Fibroblast of mammary gland (primary cell): ENCODE data around the gene CMBL.

ENCODE experiments used
- DNase-seq: peaks from one replicate; pipeline ENCODE4 v3.0.0-alpha.2; 2010; ENCODE audit warnings: low read depth
- H3K4me3 ChIP-seq: 2 replicates; pipeline ENCODE4 v1.5.1; 2011; ENCODE audit warnings: low read depth, mild to moderate bottlenecking, low read length, moderate library complexity; ENCODE audit not compliant: control insufficient read depth
- TF ChIP-seq, protein P1 (sequence below): conservative IDR thresholded peaks from 2 replicates; pipeline ENCODE4 v1.5.1; 2011; ENCODE audit warnings: low read depth, low read length, inconsistent platforms; ENCODE audit not compliant: control insufficient read depth, insufficient read depth

CMBL gene

DNA sequence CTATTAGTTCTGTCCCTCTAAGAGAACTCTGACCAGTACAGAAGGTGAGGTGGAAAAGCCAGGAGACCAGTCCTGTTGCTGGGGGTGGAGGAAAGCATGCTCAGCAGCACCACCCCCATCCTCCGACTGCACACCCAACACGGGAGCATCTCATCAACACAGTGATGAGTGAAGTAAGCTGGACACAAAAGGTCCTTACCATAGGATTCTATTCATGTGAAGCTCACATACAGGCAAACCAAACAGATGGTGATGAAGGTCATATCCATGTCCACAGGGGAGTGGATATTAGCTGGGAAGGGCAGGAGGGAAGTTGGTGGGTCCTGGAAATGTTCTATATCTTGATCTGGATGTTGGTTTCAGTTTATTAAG is 31.0 kb upstream of the CMBL start:
- no peak for DNase-seq
- TF ChIP-seq, protein P1, sequence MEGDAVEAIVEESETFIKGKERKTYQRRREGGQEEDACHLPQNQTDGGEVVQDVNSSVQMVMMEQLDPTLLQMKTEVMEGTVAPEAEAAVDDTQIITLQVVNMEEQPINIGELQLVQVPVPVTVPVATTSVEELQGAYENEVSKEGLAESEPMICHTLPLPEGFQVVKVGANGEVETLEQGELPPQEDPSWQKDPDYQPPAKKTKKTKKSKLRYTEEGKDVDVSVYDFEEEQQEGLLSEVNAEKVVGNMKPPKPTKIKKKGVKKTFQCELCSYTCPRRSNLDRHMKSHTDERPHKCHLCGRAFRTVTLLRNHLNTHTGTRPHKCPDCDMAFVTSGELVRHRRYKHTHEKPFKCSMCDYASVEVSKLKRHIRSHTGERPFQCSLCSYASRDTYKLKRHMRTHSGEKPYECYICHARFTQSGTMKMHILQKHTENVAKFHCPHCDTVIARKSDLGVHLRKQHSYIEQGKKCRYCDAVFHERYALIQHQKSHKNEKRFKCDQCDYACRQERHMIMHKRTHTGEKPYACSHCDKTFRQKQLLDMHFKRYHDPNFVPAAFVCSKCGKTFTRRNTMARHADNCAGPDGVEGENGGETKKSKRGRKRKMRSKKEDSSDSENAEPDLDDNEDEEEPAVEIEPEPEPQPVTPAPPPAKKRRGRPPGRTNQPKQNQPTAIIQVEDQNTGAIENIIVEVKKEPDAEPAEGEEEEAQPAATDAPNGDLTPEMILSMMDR, result no peak
- H3K4me3 ChIP-seq, result no peak overlapping the region

DNA sequence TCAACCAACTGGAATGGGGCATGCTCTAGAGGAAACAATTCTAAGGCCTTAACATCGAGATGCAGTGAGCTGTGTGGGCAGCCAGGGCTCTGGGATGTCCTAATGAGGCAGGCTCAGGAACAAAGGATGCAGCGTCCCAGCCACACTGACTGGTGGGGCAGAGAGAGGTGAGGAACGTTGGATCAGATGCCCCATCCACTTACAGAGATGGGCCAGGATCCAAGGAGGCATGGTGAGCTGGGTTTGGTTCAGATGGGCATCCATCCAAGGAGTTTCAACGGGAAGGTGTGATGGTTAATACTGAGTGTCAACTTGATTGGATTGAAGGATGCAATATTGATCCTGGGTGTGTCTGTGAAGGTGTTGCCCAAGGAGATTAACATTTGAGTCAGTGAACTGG is 30.3 kb upstream of the CMBL start:
- TF ChIP-seq, protein P1, result no peak
- no peak overlapping the region for H3K4me3 ChIP-seq
- DNase-seq, result no peak

DNA sequence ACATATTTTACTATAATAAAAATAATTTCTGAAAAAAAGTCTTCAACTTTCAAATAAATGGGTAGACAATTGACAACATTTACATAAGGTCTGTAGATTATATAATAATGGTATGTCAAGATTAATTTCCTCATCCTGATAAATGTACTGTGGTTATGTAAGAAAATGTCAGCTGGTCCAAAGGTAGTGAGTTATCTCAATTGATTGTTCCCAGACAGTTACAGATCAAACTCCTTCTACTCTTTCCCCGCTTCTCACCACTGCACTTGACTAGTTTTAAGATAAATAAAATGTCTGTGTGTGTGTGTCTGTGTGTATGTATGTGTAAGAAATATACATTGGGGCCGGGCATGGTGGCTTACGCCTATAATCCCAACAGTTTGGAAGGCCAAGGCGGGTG is 29.4 kb upstream of the CMBL start:
- DNase-seq, result no peak
- TF ChIP-seq, protein P1, result no peak
- H3K4me3 ChIP-seq, result no peak overlapping the region

DNA sequence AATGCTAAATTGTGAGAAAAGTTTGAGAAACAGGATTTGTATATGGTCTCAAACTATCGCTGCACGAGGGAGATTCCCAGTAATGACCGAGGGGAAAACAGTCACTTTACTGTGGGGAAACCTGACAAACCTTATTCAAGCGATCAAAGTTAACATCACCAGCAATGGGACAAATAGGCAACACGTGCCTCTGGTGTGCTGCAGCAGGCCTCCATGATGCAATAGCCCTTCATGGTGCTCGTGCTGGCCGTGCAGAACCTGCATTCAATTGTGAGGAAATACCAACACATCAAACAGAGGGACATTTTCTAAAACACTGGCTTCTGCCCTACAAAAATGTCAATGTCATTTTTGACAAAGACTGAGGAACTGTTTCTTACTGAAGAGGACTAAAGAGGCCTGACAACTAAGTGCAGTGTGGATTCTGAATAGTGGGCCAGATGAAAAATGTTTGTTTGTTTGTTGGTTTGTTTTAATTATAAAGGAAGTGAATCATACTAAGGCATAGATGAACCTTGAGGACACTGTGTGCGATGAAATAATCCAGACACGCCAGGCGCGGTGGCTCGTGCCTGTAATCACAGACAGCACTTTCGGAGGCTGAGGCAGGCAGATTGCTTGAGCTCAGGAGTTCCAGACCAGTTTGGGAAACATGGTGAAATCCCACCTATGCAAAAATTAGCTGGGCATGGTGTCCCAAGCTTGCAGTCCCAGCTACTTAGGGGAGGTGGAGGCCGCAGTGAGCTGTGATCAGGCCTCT is 28.2 kb upstream of the CMBL start:
- TF ChIP-seq, protein P1, result no peak
- DNase-seq, result no peak
- no peak overlapping the region for H3K4me3 ChIP-seq

DNA sequence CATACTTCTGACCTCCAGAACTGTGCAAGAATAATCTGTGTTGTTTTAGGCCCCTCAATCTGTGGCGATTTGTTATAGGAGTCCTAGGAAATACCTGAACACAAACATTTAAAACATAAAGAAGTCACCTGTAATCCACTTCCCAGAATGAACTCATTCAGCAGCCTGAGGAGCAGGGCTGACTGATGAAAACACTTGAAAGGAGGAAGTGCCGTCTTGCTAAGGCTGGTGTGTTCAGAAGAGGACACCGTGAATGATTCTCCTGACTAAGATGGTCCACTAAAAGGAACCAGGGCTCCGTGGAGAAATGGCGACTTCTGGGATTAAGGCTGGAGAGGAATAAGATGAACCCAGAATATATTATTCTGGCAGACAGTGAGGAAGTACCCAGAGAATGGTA is 27.1 kb upstream of the CMBL start:
- H3K4me3 ChIP-seq, result no peak overlapping the region
- no peak for DNase-seq
- TF ChIP-seq, protein P1, result no peak

DNA sequence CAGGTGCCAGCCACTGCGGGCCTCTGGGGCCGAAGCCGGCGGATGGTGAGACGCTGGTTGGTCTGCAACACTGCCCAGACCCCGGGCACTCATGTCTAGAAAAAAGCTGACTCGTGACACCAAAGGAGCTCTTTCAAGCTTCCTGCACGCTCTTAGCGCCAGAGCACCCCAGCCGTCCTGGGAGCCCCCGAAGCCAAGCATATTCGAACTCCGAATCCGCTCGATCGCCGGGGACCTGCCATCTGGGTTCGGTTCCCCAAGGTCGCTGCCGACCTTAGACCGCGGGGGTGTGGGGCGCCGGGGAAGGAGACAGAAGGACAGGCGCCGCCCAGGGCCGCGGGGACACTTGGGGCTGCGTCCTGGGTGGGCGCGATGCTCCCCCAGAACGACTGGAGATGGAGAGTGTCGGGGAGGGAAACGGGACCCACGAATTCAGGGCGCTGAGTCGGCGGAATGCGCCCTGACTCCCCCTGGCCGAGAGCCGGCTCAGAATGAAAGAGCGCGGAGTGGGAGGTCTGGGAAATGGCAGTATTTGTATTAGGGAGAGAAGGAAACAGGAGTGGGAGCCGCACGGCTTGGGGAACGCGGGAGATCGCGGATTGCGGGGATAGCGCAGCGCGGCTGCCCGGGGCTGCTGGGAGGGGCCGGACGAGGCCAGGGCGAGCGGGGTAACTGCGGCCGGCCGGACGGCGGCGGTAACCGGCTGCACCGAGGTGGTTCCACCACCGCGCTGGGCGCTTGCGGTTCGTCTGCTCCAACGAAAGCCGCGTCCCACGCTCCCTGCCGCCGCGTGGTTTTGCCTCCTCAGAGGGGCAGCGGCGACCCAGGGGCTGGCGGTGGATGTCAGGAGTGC is 25.7 kb upstream of the CMBL start:
- TF ChIP-seq, protein P1, result no peak
- no peak for DNase-seq
- peak overlapping the region; percentile 50 for H3K4me3 ChIP-seq
